ENCODE results near the gene SMKR1.

The SMKR1 gene

GRCh38 chr7:129482781-129483180 lies 19.6 kb upstream of the SMKR1 start:
- no peak for DNase-seq

GRCh38 chr7:129489491-129489890 lies 12.8 kb upstream of the SMKR1 start:
- DNase-seq = peak; percentile 82

- no peak for DNase-seq
Observed at GRCh38 chr7:129492391-129492790, 9.9 kb upstream of the SMKR1 start.

- DNase-seq = no peak
Observed at GRCh38 chr7:129493555-129493954, 8.8 kb upstream of the SMKR1 start.

GRCh38 chr7:129494041-129494440 lies 8.3 kb upstream of the SMKR1 start:
- DNase-seq = peak; percentile 83

- no peak for DNase-seq
Observed at GRCh38 chr7:129495987-129496386, 6.3 kb upstream of the SMKR1 start.

- no peak for DNase-seq
Observed at GRCh38 chr7:129496653-129497052, 5.7 kb upstream of the SMKR1 start.

- no peak for DNase-seq
Observed at GRCh38 chr7:129497156-129497555, 5.2 kb upstream of the SMKR1 start.

- no peak for DNase-seq
Observed at GRCh38 chr7:129498021-129498420, 4.3 kb upstream of the SMKR1 start.

- DNase-seq = no peak
Observed at GRCh38 chr7:129499999-129500398, 2.3 kb upstream of the SMKR1 start.

GRCh38 chr7:129502708-129503685 lies 666 bp downstream of the SMKR1 start:
- no peak for DNase-seq

GRCh38 chr7:129503725-129504124 lies 1.4 kb downstream of the SMKR1 start:
- no peak for DNase-seq

- no peak for DNase-seq
Observed at GRCh38 chr7:129512192-129512591, 9.9 kb downstream of the SMKR1 start.

- no peak for DNase-seq
Observed at GRCh38 chr7:129513546-129513945, 11.2 kb downstream of the SMKR1 start.

- peak; percentile 36 for DNase-seq
Observed at GRCh38 chr7:129514683-129515082, 12.4 kb downstream of the SMKR1 start.

- DNase-seq = no peak
Observed at GRCh38 chr7:129515381-129515780, 13.1 kb downstream of the SMKR1 start.

GRCh38 chr7:129517931-129518330 lies 15.6 kb downstream of the SMKR1 start:
- DNase-seq = no peak

GRCh38 chr7:129519464-129519863 lies 17.1 kb downstream of the SMKR1 start:
- DNase-seq = no peak

- DNase-seq = no peak
Observed at GRCh38 chr7:129522088-129522970, 20.0 kb downstream of the SMKR1 start.

- DNase-seq = no peak
Observed at GRCh38 chr7:129522971-129523340, 20.6 kb downstream of the SMKR1 start.

GRCh38 chr7:129523924-129524323 lies 21.6 kb downstream of the SMKR1 start:
- DNase-seq = no peak

- DNase-seq = peak; percentile 73
Observed at GRCh38 chr7:129524405-129524804, 22.1 kb downstream of the SMKR1 start.

GRCh38 chr7:129525225-129525862 lies 23.0 kb downstream of the SMKR1 start:
- DNase-seq = no peak

All from fibroblast of skin of abdomen (primary cell).